A549 (cell line): ENCODE data around the gene CSTF1.

Experiments used
- CTCF ChIP-seq: fragments of >200 bp; sonication (Bioruptor Twin); formaldehyde crosslinking; IDR thresholded peaks from 3 replicates; pipeline ENCODE4 v1.5.1; 2016
- EHMT2 ChIP-seq: fragments of 200-600 bp; sonication (generic); IDR thresholded peaks from 2 replicates; pipeline ENCODE4 v1.6.1; 2016; ENCODE audit warnings: antibody characterized with exemption, low read depth, mild to moderate bottlenecking, moderate library complexity
- FOSL2 ChIP-seq, 2 experiments: fragments of 450-650 bp in 1 of 2; fragments of >200 bp in 1 of 2; sonication (Bioruptor Twin) in 1 of 2; formaldehyde crosslinking; IDR thresholded peaks; 2 replicates each; pipeline versions ENCODE4 v1.5.0 to v1.6.1; 2016 to 2020; ENCODE audit warnings: mild to moderate bottlenecking in 1 of 2, moderate library complexity in 1 of 2
- RAD21 ChIP-seq, 2 experiments: fragments of >200 bp in 1 of 2; sonication (Bioruptor Twin) in 1 of 2; formaldehyde crosslinking in 1 of 2; IDR thresholded peaks in 1 of 2; conservative IDR thresholded peaks in 1 of 2; 2 replicates in 1 of 2; 3 replicates in 1 of 2; pipeline ENCODE4 v1.6.1; 2012 to 2018; ENCODE audit warnings: inconsistent platforms in 1 of 2
- TP53 ChIP-seq: fragments of 250-450 bp; sonication (Bioruptor Pico); IDR thresholded peaks from 2 replicates; pipeline ENCODE4 v1.5.0; 2021; ENCODE audit warnings: mild to moderate bottlenecking, moderate library complexity

- TF ChIP-seq RAD21 (conservative IDR thresholded peaks at IDR 0.05 in 1 of 2, IDR thresholded peaks at IDR 0.05 in 1 of 2) (no peak), TP53 (no peak), CTCF (no peak), FOSL2 (IDR thresholded peaks at IDR 0.05) (no peak), FOSL2 (CRISPR knock-in tag; IDR thresholded peaks at IDR 0.05) (no peak), EHMT2 (no peak)
Measured at GRCh38 chr20:56348305-56348693, 44.1 kb upstream of the CSTF1 start.
